ENCODE data around the gene WIZ.

WIZ gene

DNA sequence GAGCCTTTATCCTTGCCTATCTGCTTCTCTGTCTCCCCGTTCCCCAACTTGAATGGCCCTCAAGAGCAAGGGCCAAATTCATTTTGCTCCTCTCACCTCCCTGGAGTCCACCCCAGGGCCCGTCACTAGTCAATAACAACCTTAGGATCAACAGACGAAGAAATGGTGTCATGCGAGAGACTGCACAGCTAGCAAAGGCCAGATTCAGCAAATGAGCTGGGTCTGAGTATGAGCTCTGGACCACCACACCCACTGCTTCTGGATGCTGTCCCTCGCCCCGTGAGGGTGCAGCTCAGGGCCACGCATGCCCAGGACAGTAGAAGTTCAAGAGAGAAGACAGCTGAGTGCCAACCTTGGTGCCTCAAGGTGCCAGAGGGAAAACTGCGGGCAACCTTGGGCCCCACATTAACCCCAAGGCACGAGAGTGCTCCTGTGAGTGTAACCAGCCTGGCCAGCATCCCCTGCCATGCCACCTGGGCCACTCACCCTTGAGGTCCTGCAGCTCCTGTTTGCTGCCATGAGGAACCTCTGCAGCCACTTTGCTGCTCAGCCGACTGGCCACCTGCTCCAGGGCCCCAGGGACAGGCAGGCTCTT, 19.1 kb downstream of the WIZ start:
- no peak for DNase-seq (ENCODE audit: extremely low read depth, low read depth)
- TF ChIP-seq, protein P1, sequence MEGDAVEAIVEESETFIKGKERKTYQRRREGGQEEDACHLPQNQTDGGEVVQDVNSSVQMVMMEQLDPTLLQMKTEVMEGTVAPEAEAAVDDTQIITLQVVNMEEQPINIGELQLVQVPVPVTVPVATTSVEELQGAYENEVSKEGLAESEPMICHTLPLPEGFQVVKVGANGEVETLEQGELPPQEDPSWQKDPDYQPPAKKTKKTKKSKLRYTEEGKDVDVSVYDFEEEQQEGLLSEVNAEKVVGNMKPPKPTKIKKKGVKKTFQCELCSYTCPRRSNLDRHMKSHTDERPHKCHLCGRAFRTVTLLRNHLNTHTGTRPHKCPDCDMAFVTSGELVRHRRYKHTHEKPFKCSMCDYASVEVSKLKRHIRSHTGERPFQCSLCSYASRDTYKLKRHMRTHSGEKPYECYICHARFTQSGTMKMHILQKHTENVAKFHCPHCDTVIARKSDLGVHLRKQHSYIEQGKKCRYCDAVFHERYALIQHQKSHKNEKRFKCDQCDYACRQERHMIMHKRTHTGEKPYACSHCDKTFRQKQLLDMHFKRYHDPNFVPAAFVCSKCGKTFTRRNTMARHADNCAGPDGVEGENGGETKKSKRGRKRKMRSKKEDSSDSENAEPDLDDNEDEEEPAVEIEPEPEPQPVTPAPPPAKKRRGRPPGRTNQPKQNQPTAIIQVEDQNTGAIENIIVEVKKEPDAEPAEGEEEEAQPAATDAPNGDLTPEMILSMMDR (IDR thresholded peaks at IDR 0.05; ENCODE audit: low read depth, low read length, missing control alignments), result no peak
- H3K4me3 ChIP-seq (replicated peaks; ENCODE audit: low read depth, low read length), result peak overlapping the region; percentile 82

DNA sequence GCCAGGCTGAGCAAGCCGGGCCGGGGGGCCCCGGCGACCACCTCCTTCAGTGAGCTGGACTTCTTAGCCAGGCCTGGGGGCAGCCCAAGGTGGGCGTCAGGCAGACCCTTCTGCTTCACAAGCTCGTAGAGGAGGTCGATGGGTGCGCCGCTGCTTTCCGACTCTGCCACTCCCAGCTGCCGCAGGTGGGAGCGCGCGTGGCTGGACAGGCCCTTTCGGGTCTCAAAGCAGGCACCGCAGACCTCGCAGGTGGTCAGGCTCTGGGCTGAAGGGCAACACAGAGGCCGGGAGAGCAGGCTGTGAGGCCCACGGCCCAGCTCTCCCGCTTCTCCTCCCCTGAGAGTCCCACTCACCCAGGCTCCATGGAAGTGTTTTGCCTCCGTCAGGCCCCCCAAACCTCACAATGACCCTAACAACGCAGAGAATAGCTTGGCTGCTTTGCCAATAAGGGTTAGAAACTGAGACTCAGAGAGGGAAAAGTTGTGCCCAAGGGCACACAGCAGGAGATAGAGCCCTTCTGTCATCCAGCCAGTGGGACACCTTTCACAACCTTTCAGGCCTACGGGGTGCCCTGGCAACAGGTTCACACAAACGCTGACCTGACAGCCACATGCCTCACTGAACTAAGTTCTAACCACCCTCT, 19.8 kb downstream of the WIZ start:
- H3K4me3 ChIP-seq (replicated peaks; ENCODE audit: low read depth, low read length), result no peak overlapping the region
- DNase-seq (ENCODE audit: extremely low read depth, low read depth), result no peak
- TF ChIP-seq, protein P1 (IDR thresholded peaks at IDR 0.05; ENCODE audit: low read depth, low read length, missing control alignments), result no peak

GRCh38 chr19:15428956-15429824, 20.6 kb downstream of the WIZ start:
- no peak for DNase-seq (ENCODE audit: extremely low read depth, low read depth)
- TF ChIP-seq, protein P1 (IDR thresholded peaks at IDR 0.05; ENCODE audit: low read depth, low read length, missing control alignments), result no peak
- no peak overlapping the region for H3K4me3 ChIP-seq (replicated peaks; ENCODE audit: low read depth, low read length)

- no peak overlapping the region for H3K4me3 ChIP-seq (replicated peaks; ENCODE audit: low read depth, low read length)
- TF ChIP-seq, protein P1 (IDR thresholded peaks at IDR 0.05; ENCODE audit: low read depth, low read length, missing control alignments), result no peak
- no peak for DNase-seq (ENCODE audit: extremely low read depth, low read depth)
Observed at GRCh38 chr19:15427991-15428471, 21.7 kb downstream of the WIZ start.

- TF ChIP-seq, protein P1 (IDR thresholded peaks at IDR 0.05; ENCODE audit: low read depth, low read length, missing control alignments), result no peak
- no peak for DNase-seq (ENCODE audit: extremely low read depth, low read depth)
- no peak overlapping the region for H3K4me3 ChIP-seq (replicated peaks; ENCODE audit: low read depth, low read length)
Observed at GRCh38 chr19:15427350-15427700, 22.4 kb downstream of the WIZ start.

- TF ChIP-seq, protein P1 (IDR thresholded peaks at IDR 0.05; ENCODE audit: low read depth, low read length, missing control alignments), result no peak
- no peak for DNase-seq (ENCODE audit: extremely low read depth, low read depth)
- H3K4me3 ChIP-seq (replicated peaks; ENCODE audit: low read depth, low read length), result no peak overlapping the region
Observed at GRCh38 chr19:15426485-15427349, 23.0 kb downstream of the WIZ start.
